GM20000 (cell line): ENCODE data around the gene NADSYN1.

Experiments used
- DNase-seq: peaks from one replicate; pipeline ENCODE4 v3.0.0; 2012; ENCODE audit warnings: low spot score
- CTCF ChIP-seq: IDR thresholded peaks from 2 replicates; pipeline ENCODE4 v1.5.1; 2012; ENCODE audit warnings: mild to moderate bottlenecking, control low read depth; ENCODE audit errors: extremely low read depth, missing control alignments

NADSYN1 gene

GRCh38 chr11:71539017-71539416 lies 86.0 kb downstream of the NADSYN1 start:
- TF ChIP-seq CTCF, result no peak
- DNase-seq, result no peak

GRCh38 chr11:71539971-71540370 lies 87.0 kb downstream of the NADSYN1 start:
- DNase-seq, result peak; percentile 46

GRCh38 chr11:71540521-71541304 lies 87.7 kb downstream of the NADSYN1 start:
- DNase-seq, result peak; percentile 46

GRCh38 chr11:71542382-71542781 lies 89.4 kb downstream of the NADSYN1 start:
- no peak for DNase-seq
- TF ChIP-seq CTCF, result no peak

- no peak for TF ChIP-seq CTCF
- DNase-seq, result no peak
Measured at GRCh38 chr11:71542879-71543777, 90.1 kb downstream of the NADSYN1 start.

GRCh38 chr11:71543866-71544265 lies 90.9 kb downstream of the NADSYN1 start:
- no peak for TF ChIP-seq CTCF
- DNase-seq, result no peak

- no peak for DNase-seq
Measured at GRCh38 chr11:71544525-71545214, 91.7 kb downstream of the NADSYN1 start.

More at GRCh38 chr11:71544525-71545214, 91.7 kb downstream of the NADSYN1 start:
- no peak for TF ChIP-seq CTCF
